CD14-positive monocyte (primary cell): ENCODE results near the gene DIRAS3. TPM values are rescaled to one million over a fixed set of nuclear protein-coding genes. Genes with fewer than 3 reads are reported as not detected.

Experiments used
- DNase-seq, 3 donors: peaks; one replicate each; pipeline ENCODE4 v3.0.0-alpha.2; 2011 to 2022
- H2AFZ ChIP-seq: 2 replicates; pipeline ENCODE4 v1.6.0; 2012; ENCODE audit warnings: mild to moderate bottlenecking, low read depth, low read length, inconsistent platforms; ENCODE audit not compliant: insufficient read depth, poor library complexity, severe bottlenecking
- H3K27ac ChIP-seq, 2 donors: 1 replicate in 1 of 2; 2 replicates in 1 of 2; pipeline ENCODE4 v1.5.1; 2012 to 2013; ENCODE audit warnings: low read length in 2 of 2, control low read depth in 1 of 2, inconsistent platforms in 1 of 2, low read depth in 1 of 2, mild to moderate bottlenecking in 1 of 2
- H3K27me3 ChIP-seq, 2 donors: one replicate each; pipeline versions ENCODE4 v1.6.0 to v1.6.1; 2011 to 2013; ENCODE audit warnings: low read length in 2 of 2; ENCODE audit not compliant: control insufficient read depth in 2 of 2, insufficient read depth in 2 of 2
- H3K36me3 ChIP-seq, 2 donors: replicated peaks in 1 of 2; 1 replicate in 1 of 2; 2 replicates in 1 of 2; pipeline versions ENCODE4 v1.5.1 to v1.6.1; 2012 to 2013; ENCODE audit warnings: low read length in 2 of 2, control low read depth in 1 of 2, inconsistent platforms in 1 of 2, mild to moderate bottlenecking in 1 of 2; ENCODE audit not compliant: insufficient read depth in 2 of 2, control insufficient read depth in 1 of 2
- H3K4me1 ChIP-seq, 2 donors: 1 replicate in 1 of 2; 2 replicates in 1 of 2; pipeline versions ENCODE4 v1.5.1 to v1.6.1; 2012 to 2013; ENCODE audit warnings: low read length in 2 of 2, control low read depth in 1 of 2, inconsistent platforms in 1 of 2, mild to moderate bottlenecking in 1 of 2, moderate library complexity in 1 of 2; ENCODE audit not compliant: insufficient read depth in 2 of 2, control insufficient read depth in 1 of 2
- H3K4me2 ChIP-seq: replicated peaks from 2 replicates; pipeline ENCODE3; 2012; ENCODE audit warnings: low read length, moderate library complexity, mild to moderate bottlenecking; ENCODE audit not compliant: poor library complexity, severe bottlenecking; ENCODE audit errors: extremely low read depth
- H3K4me3 ChIP-seq, 3 experiments: fragments of 200-600 bp in 1 of 3; sonication (generic) in 1 of 3; replicated peaks in 1 of 3; 1 replicate in 2 of 3; 2 replicates in 1 of 3; pipeline ENCODE4 v1.5.1; 2011 to 2013; ENCODE audit warnings: low read length in 3 of 3, mild to moderate bottlenecking in 3 of 3, control low read depth in 2 of 3, low read depth in 2 of 3, inconsistent platforms in 1 of 3, moderate library complexity in 1 of 3
- H3K79me2 ChIP-seq: 2 replicates; pipeline ENCODE4 v1.6.0; 2012; ENCODE audit warnings: mild to moderate bottlenecking, control low read depth, inconsistent platforms, low read length, moderate library complexity; ENCODE audit not compliant: insufficient read depth
- H3K9ac ChIP-seq: 2 replicates; pipeline ENCODE4 v1.6.0; 2017; ENCODE audit warnings: low read length, mild to moderate bottlenecking; ENCODE audit not compliant: insufficient read depth, poor library complexity, severe bottlenecking
- H3K9me3 ChIP-seq, 2 donors: replicated peaks in 1 of 2; 1 replicate in 1 of 2; 2 replicates in 1 of 2; pipeline versions ENCODE4 v1.5.1 to v1.6.1; 2012 to 2013; ENCODE audit warnings: low read length in 2 of 2, control low read depth in 1 of 2; ENCODE audit not compliant: control insufficient read depth in 1 of 2, insufficient read depth in 1 of 2
- H4K20me1 ChIP-seq: 2 replicates; pipeline ENCODE4 v1.6.0; 2012; ENCODE audit warnings: mild to moderate bottlenecking, low read length, control low read depth, moderate library complexity; ENCODE audit not compliant: insufficient read depth
- H3K27ac Mint-ChIP-seq, 7 donors: one replicate each; pipeline ENCODE4 v1.8.0; 2020; ENCODE audit warnings: mild to moderate bottlenecking in 7 of 7, mixed read lengths in 7 of 7, moderate library complexity in 6 of 7, inconsistent platforms in 2 of 7
- H3K27me3 Mint-ChIP-seq, 3 donors: one replicate each; pipeline ENCODE4 v1.8.0; 2021 to 2022; ENCODE audit warnings: low read depth in 3 of 3, mild to moderate bottlenecking in 3 of 3, mixed read lengths in 3 of 3, moderate library complexity in 3 of 3, inconsistent platforms in 1 of 3
- H3K36me3 Mint-ChIP-seq, 2 donors: one replicate each; pipeline ENCODE4 v1.8.0; 2020; ENCODE audit warnings: mixed read lengths in 2 of 2, inconsistent platforms in 1 of 2, mild to moderate bottlenecking in 1 of 2
- H3K4me1 Mint-ChIP-seq: one replicate; pipeline ENCODE4 v1.8.0; 2020; ENCODE audit warnings: mild to moderate bottlenecking, mixed read lengths
- H3K4me3 Mint-ChIP-seq, 2 donors: one replicate each; pipeline ENCODE4 v1.8.0; 2020; ENCODE audit warnings: mild to moderate bottlenecking in 2 of 2, mixed read lengths in 2 of 2, moderate library complexity in 1 of 2
- H3K9me3 Mint-ChIP-seq, 7 donors: one replicate each; pipeline ENCODE4 v1.8.0; 2020 to 2022; ENCODE audit warnings: mixed read lengths in 7 of 7, mild to moderate bottlenecking in 6 of 7, moderate library complexity in 6 of 7, inconsistent platforms in 2 of 7
- CTCF ChIP-seq: fragments of 200-600 bp; IDR thresholded peaks from one replicate; pipeline ENCODE4 v1.8.0; 2022; ENCODE audit warnings: antibody characterized with exemption, mild to moderate bottlenecking
- WGBS: methylation state at CpG from one replicate; pipeline ENCODE4 v1.1.5; 2013; ENCODE audit warnings: missing lambda C conversion rate; ENCODE audit not compliant: insufficient coverage; 5-methylcytosine and 5-hydroxymethylcytosine counted together
- intact Hi-C, 2 donors: fragments of 100-400 bp; cut with micrococcal nuclease; formaldehyde crosslinking; loops; one replicate each; pipeline versions ENCODE4 v1.15.0 to v1.15.1; 2023
- polyA minus RNA-seq: library from RNA; depleted of rRNA, polyadenylated mRNA; stranded (reverse); fragments of >200 nt; gene quantifications from 2 replicates; pipeline ENCODE4 v1.2.3, GENCODE V29; 2012
- polyA plus RNA-seq, 3 donors: library from polyadenylated mRNA; depleted of rRNA in 1 of 3; unstranded in 2 of 3; stranded (reverse) in 1 of 3; fragments of 300-500 nt in 2 of 3; fragments of >200 nt in 1 of 3; fragmentation: Illumina TruSeq in 2 of 3; gene quantifications; 1 replicate in 2 of 3; 2 replicates in 1 of 3; pipeline ENCODE4 v1.2.3, GENCODE V29; 2012 to 2021
- total RNA-seq, 12 experiments: library from RNA in 1 of 12; stranded (reverse) in 1 of 12; fragments of 120-200 nt in 1 of 12; gene quantifications; one replicate each; pipeline ENCODE4 v1.2.4 and lab custom pipeline; 2013 to 2026; ENCODE audit warnings: mixed read lengths in 6 of 12, inconsistent platforms in 1 of 12

The DIRAS3 gene, protein sequence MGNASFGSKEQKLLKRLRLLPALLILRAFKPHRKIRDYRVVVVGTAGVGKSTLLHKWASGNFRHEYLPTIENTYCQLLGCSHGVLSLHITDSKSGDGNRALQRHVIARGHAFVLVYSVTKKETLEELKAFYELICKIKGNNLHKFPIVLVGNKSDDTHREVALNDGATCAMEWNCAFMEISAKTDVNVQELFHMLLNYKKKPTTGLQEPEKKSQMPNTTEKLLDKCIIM
- total RNA-seq (2013) = 0.15 TPM
- polyA plus RNA-seq = under 1 TPM in 1 of 3 donors, not detected in 2; 0.12 TPM
- not detected in 2 replicates for polyA minus RNA-seq
- total RNA-seq (lab: John Stamatoyannopoulos, UW) = 0 to 0.92 (median 0) reads per million in 11 experiments

DNA sequence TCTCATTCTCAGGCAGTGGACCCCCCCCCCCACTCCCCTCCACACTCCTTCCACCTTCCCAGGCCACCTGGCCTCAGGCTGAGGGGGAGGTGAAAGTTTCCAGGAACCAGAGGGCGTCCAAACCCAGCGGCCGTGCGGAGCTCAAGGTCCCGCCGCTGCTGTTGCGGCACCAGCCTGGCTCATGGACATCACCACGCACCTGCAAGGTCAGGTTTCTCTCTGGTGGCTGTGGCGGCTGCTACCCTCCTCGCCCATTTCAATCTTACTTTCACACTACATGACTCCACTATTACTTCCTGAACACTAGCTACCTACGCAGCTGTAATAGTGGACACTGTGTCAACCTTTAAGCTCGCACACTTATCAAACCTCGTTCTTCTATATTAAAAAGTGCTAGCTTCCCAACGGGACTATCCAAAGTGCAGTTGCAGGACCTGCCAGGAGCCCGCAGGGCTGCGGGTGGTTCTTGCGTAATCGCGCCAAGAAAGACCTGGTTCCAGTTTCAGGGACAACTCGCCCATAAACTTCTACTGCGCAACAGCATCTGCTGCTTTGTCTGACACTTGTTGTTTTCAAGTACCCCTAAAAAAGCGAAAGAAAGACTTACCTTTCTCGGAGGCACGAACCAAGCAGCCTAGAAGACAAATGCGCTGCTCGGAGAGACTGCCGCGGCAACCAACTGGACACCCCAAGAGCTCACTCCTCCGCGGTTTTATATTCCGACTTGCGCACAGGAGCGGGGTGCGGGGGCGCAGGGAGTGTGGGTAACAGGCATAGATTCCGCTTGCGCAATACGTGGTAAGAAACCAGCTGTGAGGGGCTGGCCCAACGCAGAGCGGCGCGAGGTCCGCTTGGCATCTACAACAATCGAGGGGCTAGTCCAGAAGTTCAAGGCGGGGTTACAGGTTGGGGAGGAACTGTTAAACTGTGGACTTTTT, at the start of gene DIRAS3:
Gene DIRAS3 (minus strand): TSS at position 687 of the 938 bp plus-strand sequence. CDS start 3,330 bp downstream, outside the sequence.
- H3K9me3 ChIP-seq = peaks cover 8 to 22% of the 10 kb centered on the region in 2 donors
- Mint-ChIP-seq H3K4me1 (peaks cover 12% of the 10 kb centered on the region), H3K27ac (peak within 1 kb of the TSS in 1 of 7 donors; percentile 14), H3K36me3 (no peaks in the 10 kb centered on the region), H3K9me3 (peaks cover 3 to 29% (median 14%) of the 10 kb centered on the region in 7 donors), H3K4me3 (peak within 1 kb of the TSS; percentile 55 to 87), H3K27me3 (peaks cover 29 to 54% (median 38%) of the 10 kb centered on the region in 3 donors)
- no peak for DNase-seq
- intact Hi-C loops = no loop called here
- no peak within 1 kb of the TSS for H3K27ac ChIP-seq
- no peak within 1 kb of the TSS for H2AFZ ChIP-seq
- 44% methylated on average over 42 of the region's 45 CpGs for WGBS
- peak within 1 kb of the TSS; percentile 62 for H3K4me2 ChIP-seq
- H3K4me1 ChIP-seq = peaks cover 8 to 9% of the 10 kb centered on the region in 2 donors
- H3K4me3 ChIP-seq = peak within 1 kb of the TSS in 1 of 3 experiments; percentile 67
- no peak for TF ChIP-seq CTCF
- H4K20me1 ChIP-seq = no peaks in the 10 kb centered on the region
- H3K27me3 ChIP-seq = peaks cover 0 to 40% of the 10 kb centered on the region in 2 donors
- no peak within 1 kb of the TSS for H3K9ac ChIP-seq
- no peaks in the 10 kb centered on the region for H3K36me3 ChIP-seq
- H3K79me2 ChIP-seq = no peaks in the 10 kb centered on the region

DNA sequence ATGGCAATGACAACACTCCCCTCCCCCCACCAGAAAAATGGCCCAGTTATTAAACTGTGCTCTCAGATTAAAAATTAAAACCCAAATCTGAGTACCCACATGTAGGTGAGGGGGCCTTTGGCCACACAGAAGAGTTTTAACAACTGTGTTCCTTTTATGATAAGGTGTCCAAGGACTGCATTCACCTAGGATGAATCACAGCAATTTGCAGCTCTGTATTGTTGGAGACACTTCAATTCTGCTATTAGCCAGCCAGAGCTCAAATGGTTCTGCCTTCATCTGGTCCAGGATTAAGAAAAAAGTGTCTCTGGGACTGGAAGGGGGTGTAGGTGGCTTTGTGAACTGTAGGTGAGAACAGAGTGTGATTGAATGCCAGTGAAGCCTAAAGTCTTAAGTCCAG, 43.3 kb upstream of the DIRAS3 start:
- no peaks in the 10 kb centered on the region for H3K9me3 ChIP-seq
- no peaks in the 10 kb centered on the region for H3K4me1 Mint-ChIP-seq
- no peak overlapping the region for H3K4me3 Mint-ChIP-seq
- no peaks in the 10 kb centered on the region for H3K27me3 ChIP-seq
- no peak overlapping the region for H3K4me3 ChIP-seq
- H2AFZ ChIP-seq = no peak overlapping the region
- H3K79me2 ChIP-seq = no peaks in the 10 kb centered on the region
- no peak overlapping the region for H3K9ac ChIP-seq
- no peaks in the 10 kb centered on the region for H4K20me1 ChIP-seq
- no peaks in the 10 kb centered on the region for H3K36me3 Mint-ChIP-seq
- H3K27ac ChIP-seq = no peak overlapping the region
- H3K4me1 ChIP-seq = no peaks in the 10 kb centered on the region
- no peak for DNase-seq
- H3K27ac Mint-ChIP-seq = no peak overlapping the region
- H3K36me3 ChIP-seq = no peaks in the 10 kb centered on the region
- H3K27me3 Mint-ChIP-seq = peaks cover 0 to 4% (median 3%) of the 10 kb centered on the region in 3 donors
- no peak overlapping the region for H3K4me2 ChIP-seq
- peaks cover 0 to 7% (median 3%) of the 10 kb centered on the region in 7 donors for H3K9me3 Mint-ChIP-seq
- no peak for TF ChIP-seq CTCF
- intact Hi-C loops = no loop called here
